Suppressor macrophage (primary cell): ENCODE measurements around the gene ZSCAN25.
A peak's percentile ranks its signal among the peaks of the same experiment; 100 is the strongest.
"Not testable (repeated sequence)": the region's sequence is repeated elsewhere in the genome, so short reads cannot be mapped to it uniquely, and the experiment has no call there.

Source experiments
- DNase-seq, 4 experiments: peaks; one replicate each; pipeline ENCODE4 v3.0.0-alpha.2; 2020 to 2022

The ZSCAN25 gene

GRCh38 chr7:99618726-99619125 is 2.0 kb downstream of the ZSCAN25 start:
- no peak for DNase-seq

DNA sequence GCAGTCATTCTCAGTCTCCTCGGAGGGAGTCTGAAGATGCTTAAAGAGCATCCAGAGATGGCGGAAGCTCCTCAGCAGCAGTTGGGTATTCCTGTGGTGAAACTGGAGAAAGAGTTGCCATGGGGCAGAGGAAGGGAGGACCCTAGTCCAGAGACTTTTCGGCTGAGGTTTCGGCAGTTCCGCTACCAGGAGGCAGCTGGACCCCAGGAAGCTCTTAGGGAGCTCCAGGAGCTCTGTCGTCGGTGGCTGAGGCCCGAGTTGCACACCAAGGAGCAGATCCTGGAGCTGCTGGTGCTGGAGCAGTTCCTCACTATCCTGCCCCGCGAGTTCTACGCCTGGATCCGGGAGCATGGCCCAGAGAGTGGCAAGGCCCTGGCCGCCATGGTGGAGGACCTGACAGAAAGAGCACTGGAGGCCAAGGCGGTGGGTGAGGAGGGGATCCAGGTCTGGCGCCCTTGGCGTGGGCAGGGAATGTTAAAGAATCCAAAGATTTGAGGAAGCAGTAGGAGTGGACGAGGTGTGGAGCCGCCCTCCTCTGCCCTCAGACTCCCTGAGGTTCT is 2.9 kb downstream of the ZSCAN25 start:
- no peak for DNase-seq

DNA sequence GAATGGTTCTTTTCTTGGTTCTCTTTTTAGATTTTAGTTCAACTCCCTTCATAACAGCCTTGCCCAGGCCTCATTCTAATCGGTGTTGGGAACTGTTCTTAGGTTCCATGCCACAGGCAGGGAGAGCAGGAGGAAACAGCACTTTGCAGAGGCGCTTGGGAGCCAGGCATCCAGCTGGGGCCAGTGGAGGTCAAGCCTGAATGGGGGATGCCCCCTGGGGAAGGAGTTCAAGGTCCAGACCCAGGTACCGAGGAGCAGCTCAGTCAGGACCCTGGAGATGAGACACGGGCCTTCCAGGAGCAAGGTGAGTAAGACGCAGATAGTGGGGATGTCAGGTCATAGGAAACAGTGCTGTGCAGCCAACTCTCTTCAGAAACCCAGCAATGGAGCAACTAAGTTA is 4.5 kb downstream of the ZSCAN25 start:
- no peak for DNase-seq

GRCh38 chr7:99622596-99622995 is 5.8 kb downstream of the ZSCAN25 start:
- no peak for DNase-seq

DNA sequence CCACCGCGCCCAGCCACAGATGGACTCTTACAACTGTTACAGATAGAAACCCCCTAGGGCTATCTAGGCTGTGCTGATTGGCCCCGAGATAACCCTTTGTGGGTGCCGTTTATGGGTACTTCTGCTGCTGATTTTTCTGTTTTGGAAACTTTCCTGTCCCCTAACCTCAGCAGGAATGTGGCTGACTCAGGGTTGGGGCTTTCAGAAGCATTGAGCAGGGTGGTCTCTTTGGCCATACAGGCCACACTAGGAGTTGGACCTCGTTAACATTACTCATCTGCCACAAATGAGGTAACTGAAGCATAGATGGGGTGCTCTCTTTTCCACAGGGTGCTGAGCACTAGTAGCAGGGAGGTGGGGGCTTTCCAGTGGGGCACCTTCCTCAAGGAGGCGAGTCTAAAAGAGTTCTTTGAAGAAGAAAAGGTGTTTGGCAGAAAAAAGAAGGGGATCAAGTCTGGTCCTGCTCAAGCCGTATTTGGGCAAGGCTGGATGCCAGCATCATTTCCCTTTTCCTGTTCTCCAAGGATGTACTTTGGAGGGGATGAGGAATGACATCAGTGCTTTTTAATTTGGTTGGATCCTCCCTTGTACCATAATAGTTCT is 6.4 kb downstream of the ZSCAN25 start:
- no peak for DNase-seq

- no peak for DNase-seq
Measured at GRCh38 chr7:99623702-99624447, 7.1 kb downstream of the ZSCAN25 start.

DNA sequence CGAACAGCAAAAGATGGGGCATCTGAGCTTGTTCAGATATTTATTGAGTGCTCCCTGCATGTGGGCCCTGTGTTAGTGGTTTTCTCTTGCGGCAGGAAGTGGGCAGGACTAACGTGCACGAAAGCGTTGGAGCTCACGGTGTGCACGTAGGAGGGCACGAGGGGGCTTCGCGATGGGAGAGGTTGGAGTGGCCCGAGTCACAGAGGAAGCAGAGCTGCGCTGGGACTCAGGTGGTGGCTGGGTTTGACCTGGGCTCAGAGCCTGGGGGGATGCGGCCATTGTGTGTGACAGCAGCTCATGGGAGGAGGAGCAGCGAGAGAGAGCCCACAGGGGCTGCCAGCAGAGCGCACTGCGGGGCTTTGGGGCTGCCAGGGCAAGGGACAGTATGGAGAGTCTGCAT is 7.7 kb downstream of the ZSCAN25 start:
- DNase-seq = no peak

- DNase-seq = no peak
Measured at GRCh38 chr7:99625321-99625720, 8.6 kb downstream of the ZSCAN25 start.

- no peak for DNase-seq
Measured at GRCh38 chr7:99625961-99626360, 9.2 kb downstream of the ZSCAN25 start.

- no peak for DNase-seq
Measured at GRCh38 chr7:99626661-99627060, 9.9 kb downstream of the ZSCAN25 start.

DNA sequence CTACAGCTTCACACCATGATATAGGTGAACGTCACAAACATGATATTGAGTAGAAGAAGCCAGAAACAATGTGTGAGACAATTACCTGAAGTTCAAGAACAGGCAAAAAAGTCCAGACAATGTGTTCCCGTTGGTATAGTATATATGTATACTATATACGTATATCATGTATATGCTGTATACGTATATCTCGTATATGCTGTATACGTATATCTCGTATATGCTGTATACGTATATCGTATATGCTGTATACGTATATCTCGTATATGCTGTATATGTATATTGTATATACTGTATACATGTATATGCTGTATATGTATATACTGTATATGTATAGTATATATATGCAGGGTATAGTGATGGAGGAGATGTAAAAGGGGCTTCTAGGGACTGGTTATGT is 10.8 kb downstream of the ZSCAN25 start:
- DNase-seq = no peak

DNA sequence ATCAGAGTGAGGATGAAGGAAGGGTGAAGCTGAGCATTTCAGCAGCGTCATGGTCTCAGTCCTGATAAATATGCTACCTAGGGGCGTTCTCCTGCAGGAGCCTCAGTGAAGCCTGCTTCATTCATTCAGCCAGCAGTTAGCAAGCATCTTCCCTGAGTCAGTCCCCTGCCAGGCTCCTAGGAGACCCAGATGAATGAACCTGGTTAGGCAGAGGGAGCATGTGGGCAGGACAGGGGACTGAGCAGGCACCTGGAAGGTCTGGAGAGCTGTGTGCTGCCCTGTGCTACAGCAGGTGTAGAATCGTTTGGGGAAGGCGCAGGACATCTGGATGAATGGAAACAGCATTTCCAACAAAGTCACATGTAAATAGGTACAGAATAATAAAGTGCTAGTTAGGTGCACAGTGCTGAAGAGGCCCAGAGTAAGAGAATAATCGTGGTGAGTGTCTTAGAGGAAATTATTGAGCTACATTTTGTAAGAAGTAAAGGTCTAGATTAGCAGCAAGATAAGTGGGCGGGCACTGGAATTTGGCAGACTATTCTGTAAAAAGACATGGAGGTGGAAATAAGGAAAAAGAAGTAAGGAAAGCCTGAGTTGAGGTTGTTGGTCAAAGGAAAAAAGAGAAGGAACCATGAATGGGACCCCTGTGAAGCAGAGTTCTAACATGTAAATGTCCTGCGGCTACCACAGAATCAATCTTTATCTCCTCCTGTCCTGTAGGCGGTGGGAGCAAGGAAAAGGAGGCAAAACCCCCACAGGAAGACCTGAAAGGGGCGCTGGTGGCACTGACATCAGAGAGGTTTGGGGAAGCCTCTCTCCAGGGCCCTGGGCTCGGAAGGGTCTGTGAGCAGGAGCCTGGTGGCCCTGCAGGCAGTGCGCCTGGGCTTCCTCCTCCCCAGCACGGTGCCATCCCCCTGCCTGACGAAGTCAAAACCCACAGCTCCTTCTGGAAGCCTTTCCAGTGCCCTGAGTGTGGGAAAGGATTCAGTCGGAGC is 12.0 kb downstream of the ZSCAN25 start:
- no peak for DNase-seq

- DNase-seq = no peak
Measured at GRCh38 chr7:99629643-99630042, 12.9 kb downstream of the ZSCAN25 start.

DNA sequence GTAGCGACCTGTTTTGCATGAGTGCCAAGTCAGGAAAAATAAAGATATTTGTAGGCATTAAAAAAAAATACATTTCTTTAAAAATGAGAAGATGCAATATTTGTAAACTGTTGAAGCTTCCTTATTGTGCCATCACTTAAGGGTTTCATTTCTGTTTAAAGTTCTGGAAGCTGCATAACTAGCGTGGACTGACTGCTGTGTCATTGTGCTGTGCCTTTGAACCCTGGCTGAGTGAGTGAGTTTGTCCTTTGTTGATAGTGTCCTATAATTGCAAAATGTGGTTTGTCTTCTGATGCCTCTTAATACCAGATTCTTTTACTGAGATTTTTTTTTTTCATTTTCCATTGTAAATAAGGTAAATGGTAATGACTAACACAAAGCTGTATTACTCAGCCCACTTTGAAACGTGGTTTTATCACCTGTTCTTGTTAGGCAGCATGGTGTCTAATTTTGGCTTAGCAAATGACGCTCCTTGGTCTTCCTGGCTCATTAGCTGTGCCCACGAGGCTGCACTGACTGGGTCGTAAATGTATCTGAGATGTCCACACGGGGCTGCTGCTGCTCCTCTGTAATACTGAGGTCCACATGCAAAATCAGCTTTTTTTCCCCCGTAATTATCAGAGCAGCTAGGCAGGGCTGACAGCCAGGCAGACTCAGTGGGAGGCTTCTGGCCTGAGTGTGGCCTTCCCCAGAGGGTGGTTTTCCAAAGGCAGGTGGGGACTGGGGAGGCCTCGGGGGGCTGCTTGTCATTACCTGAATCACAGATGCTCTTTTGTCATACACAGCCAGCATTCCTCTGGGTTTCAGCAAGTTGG is 14.8 kb downstream of the ZSCAN25 start:
- DNase-seq = peak in 2 of 4 experiments; percentile 16 to 26

DNA sequence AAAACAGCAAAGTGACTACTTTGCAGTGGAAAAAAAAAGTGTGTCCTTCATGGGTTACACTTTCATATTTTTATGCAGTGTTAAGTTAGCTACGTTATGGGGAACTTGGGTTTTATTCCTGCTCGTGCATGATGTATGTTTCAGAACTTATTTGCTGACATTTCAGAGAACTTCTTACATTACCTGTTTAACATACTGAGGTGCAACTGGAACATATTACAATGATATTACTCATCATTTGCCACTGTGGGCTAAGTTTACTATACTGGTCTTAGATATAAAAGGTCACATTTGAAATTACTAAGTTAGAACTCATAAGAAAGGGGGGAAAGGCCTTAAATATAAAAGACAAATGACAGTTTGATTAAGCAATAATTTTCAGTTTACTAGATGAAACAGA is 20.7 kb downstream of the ZSCAN25 start:
- DNase-seq = not testable (repeated sequence)

DNA sequence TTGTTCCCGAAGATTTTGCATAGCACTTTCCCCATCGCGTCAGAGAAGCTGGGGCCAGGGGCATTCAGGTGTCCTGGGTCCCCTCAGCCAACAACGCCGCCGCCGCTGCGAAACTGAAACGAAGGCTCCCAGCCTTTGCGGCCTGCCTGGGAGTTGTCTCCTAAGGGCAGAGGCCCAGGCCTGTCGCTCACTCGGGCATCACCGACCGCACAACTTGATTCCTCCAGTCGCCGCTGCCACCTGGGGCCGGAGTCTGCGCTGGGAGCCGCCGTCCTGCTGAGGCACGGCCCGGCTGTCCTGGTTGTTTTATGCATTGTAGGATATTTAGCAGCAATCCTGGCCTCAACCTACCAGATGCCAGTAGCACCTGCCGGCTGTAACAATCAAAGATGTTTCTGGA is 22.0 kb downstream of the ZSCAN25 start:
- no peak for DNase-seq

GRCh38 chr7:99639267-99639666 is 22.5 kb downstream of the ZSCAN25 start:
- DNase-seq = no peak

- peak in 2 of 4 experiments; percentile 14 to 15 for DNase-seq
Measured at GRCh38 chr7:99642027-99642426, 25.3 kb downstream of the ZSCAN25 start.

GRCh38 chr7:99643464-99643863 is 26.7 kb downstream of the ZSCAN25 start:
- no peak for DNase-seq

- no peak for DNase-seq
Measured at GRCh38 chr7:99644431-99644830, 27.7 kb downstream of the ZSCAN25 start.

GRCh38 chr7:99645590-99645989 is 28.8 kb downstream of the ZSCAN25 start:
- DNase-seq = no peak

DNA sequence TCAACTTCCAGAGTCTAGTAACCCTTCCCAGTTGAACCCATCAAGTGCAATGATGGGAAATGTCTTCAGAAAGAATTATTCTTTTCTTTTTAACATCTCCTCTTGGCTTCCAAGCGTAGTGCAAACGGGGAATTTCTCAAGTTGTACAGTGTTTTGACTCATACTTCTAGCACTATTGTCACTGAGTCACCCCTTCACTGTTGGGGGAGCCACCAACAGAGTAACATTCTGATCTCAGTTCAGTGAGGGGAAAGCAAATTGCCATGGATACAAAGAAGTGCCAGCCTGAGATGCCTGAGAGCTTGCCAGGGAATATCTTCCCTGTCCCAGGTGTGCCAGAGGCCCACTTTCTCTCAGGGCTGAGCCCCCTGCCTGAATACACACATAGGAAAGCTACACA is 32.1 kb downstream of the ZSCAN25 start:
- no peak for DNase-seq
